GM13977 (cell line): ENCODE data around the gene CRCP.

Source experiments
- DNase-seq: peaks from one replicate; pipeline ENCODE4 v3.0.0; 2012; ENCODE audit warnings: low spot score
- CTCF ChIP-seq: IDR thresholded peaks from 2 replicates; pipeline ENCODE4 v1.5.1; 2012; ENCODE audit warnings: mild to moderate bottlenecking, control low read depth; ENCODE audit not compliant: insufficient read depth; ENCODE audit errors: extremely low read depth, missing control alignments
- in situ Hi-C: fragments of 300-500 bp; cut with MboI; formaldehyde crosslinking; loops from one replicate; pipeline ENCODE4 v1.12.0; 2022; ENCODE audit warnings: low sequenced_read_pairs, low pct_unique_long_range_greater_than_20kb, mixed read lengths, inconsistent platforms; ENCODE audit not compliant: unreplicated experiment

CRCP gene

GRCh38 chr7:66157060-66157459 lies 42.4 kb downstream of the CRCP start:
- in situ Hi-C loops: no loop called here
- no peak for TF ChIP-seq CTCF
- DNase-seq: no peak

- in situ Hi-C loops: no loop called here
- no peak for DNase-seq
- no peak for TF ChIP-seq CTCF
Observed at GRCh38 chr7:66162622-66163021, 48.0 kb downstream of the CRCP start.

GRCh38 chr7:66163186-66163610 lies 48.6 kb downstream of the CRCP start:
- in situ Hi-C loops: no loop called here
- TF ChIP-seq CTCF: no peak
- DNase-seq: no peak

- no peak for TF ChIP-seq CTCF
- DNase-seq: no peak
- in situ Hi-C loops: no loop called here
Observed at GRCh38 chr7:66164356-66164755, 49.7 kb downstream of the CRCP start.

GRCh38 chr7:66167773-66168387 lies 53.2 kb downstream of the CRCP start:
- in situ Hi-C loops: no loop called here
- no peak for TF ChIP-seq CTCF
- DNase-seq: no peak

- in situ Hi-C loops: no loop called here
- no peak for TF ChIP-seq CTCF
- DNase-seq: no peak
Observed at GRCh38 chr7:66169616-66170015, 55.0 kb downstream of the CRCP start.
